ENCODE results near the gene COPS4.

DNA sequence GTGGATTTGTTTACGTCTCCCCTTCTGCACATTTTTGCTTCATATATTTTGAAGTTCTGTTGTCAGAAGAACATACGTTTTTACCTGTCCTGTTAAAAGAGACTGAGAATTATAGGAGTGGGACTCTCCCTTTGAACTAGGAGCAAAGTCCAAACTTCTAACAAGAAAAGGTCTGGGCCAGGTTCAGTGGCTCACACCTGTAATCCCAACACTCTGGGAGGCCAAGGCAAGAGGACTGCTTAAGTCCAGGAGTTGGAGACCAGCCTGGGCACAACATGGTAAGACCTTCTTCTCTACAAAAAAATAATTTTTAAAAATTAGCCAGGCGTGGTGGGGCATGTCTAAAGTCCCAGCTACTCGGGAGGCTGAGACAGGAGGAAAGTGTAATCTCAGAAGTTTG lies 40.1 kb upstream of the COPS4 start:
- TF ChIP-seq RBBP5 (conservative IDR thresholded peaks at IDR 0.05): no peak
- TF ChIP-seq, protein P1, sequence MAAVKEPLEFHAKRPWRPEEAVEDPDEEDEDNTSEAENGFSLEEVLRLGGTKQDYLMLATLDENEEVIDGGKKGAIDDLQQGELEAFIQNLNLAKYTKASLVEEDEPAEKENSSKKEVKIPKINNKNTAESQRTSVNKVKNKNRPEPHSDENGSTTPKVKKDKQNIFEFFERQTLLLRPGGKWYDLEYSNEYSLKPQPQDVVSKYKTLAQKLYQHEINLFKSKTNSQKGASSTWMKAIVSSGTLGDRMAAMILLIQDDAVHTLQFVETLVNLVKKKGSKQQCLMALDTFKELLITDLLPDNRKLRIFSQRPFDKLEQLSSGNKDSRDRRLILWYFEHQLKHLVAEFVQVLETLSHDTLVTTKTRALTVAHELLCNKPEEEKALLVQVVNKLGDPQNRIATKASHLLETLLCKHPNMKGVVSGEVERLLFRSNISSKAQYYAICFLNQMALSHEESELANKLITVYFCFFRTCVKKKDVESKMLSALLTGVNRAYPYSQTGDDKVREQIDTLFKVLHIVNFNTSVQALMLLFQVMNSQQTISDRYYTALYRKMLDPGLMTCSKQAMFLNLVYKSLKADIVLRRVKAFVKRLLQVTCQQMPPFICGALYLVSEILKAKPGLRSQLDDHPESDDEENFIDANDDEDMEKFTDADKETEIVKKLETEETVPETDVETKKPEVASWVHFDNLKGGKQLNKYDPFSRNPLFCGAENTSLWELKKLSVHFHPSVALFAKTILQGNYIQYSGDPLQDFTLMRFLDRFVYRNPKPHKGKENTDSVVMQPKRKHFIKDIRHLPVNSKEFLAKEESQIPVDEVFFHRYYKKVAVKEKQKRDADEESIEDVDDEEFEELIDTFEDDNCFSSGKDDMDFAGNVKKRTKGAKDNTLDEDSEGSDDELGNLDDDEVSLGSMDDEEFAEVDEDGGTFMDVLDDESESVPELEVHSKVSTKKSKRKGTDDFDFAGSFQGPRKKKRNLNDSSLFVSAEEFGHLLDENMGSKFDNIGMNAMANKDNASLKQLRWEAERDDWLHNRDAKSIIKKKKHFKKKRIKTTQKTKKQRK (IDR thresholded peaks at IDR 0.05; ENCODE audit: low read depth, low read length): no peak
- TF ChIP-seq, protein P2, sequence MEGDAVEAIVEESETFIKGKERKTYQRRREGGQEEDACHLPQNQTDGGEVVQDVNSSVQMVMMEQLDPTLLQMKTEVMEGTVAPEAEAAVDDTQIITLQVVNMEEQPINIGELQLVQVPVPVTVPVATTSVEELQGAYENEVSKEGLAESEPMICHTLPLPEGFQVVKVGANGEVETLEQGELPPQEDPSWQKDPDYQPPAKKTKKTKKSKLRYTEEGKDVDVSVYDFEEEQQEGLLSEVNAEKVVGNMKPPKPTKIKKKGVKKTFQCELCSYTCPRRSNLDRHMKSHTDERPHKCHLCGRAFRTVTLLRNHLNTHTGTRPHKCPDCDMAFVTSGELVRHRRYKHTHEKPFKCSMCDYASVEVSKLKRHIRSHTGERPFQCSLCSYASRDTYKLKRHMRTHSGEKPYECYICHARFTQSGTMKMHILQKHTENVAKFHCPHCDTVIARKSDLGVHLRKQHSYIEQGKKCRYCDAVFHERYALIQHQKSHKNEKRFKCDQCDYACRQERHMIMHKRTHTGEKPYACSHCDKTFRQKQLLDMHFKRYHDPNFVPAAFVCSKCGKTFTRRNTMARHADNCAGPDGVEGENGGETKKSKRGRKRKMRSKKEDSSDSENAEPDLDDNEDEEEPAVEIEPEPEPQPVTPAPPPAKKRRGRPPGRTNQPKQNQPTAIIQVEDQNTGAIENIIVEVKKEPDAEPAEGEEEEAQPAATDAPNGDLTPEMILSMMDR (IDR thresholded peaks at IDR 0.05 in 2 of 3, conservative IDR thresholded peaks at IDR 0.05 in 1 of 3; ENCODE audit: control insufficient read depth in 2 of 3, extremely low read depth in 1 of 3, insufficient read depth in 1 of 3, low read depth in 3 of 3, low read length in 3 of 3): no peak

All from GM12878 (cell line).